ENCODE data around the gene SH3BP1.

GRCh38 chr22:37665487-37665886 is 26.0 kb downstream of the SH3BP1 start:
- TF ChIP-seq, protein P1, sequence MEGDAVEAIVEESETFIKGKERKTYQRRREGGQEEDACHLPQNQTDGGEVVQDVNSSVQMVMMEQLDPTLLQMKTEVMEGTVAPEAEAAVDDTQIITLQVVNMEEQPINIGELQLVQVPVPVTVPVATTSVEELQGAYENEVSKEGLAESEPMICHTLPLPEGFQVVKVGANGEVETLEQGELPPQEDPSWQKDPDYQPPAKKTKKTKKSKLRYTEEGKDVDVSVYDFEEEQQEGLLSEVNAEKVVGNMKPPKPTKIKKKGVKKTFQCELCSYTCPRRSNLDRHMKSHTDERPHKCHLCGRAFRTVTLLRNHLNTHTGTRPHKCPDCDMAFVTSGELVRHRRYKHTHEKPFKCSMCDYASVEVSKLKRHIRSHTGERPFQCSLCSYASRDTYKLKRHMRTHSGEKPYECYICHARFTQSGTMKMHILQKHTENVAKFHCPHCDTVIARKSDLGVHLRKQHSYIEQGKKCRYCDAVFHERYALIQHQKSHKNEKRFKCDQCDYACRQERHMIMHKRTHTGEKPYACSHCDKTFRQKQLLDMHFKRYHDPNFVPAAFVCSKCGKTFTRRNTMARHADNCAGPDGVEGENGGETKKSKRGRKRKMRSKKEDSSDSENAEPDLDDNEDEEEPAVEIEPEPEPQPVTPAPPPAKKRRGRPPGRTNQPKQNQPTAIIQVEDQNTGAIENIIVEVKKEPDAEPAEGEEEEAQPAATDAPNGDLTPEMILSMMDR (IDR thresholded peaks at IDR 0.05), result no peak
- TF ChIP-seq POLR2A (IDR thresholded peaks at IDR 0.05), result no peak

Data from gastroesophageal sphincter (tissue), 3 donors.